ENCODE measurements around the gene ALPK3. TPM values are rescaled to one million over a fixed set of nuclear protein-coding genes. Genes with fewer than 3 reads are reported as not detected.

Gene ALPK3
- polyA plus RNA-seq, 1 donor (not counting 4 experiments of a cell fraction or from before 2014, with no cell fraction given), result 0.07 TPM

GRCh38 chr15:84800365-84800806 is 16.8 kb upstream of the ALPK3 start:
- FAIRE-seq, result no peak
- H3K27ac ChIP-seq (ENCODE audit: control insufficient read depth, insufficient read depth, low read length), result no peak overlapping the region
- no peaks in the 10 kb centered on the region for H3K4me1 ChIP-seq (ENCODE audit: control insufficient read depth, extremely low read depth, insufficient read depth, low read length)
- H3K9me3 ChIP-seq (ENCODE audit: control insufficient read depth, low read depth, low read length), result no peaks in the 10 kb centered on the region
- dilution Hi-C loops (cut with MboI; ENCODE audit: extremely low pct_ligation_motif_present, low sequenced_read_pairs), result no loop called here
- H3K4me3 ChIP-seq (ENCODE audit: control insufficient read depth in 2 of 3, extremely low read depth in 1 of 3, insufficient read depth in 2 of 3, low read depth in 1 of 3, low read length in 3 of 3), result no peak overlapping the region
- H2AFZ ChIP-seq (ENCODE audit: control insufficient read depth, low read length), result no peak overlapping the region
- no peaks in the 10 kb centered on the region for H3K79me2 ChIP-seq (ENCODE audit: control insufficient read depth, insufficient read depth, low read length)
- no peak overlapping the region for H3K4me2 ChIP-seq (ENCODE audit: control insufficient read depth, extremely low read depth, insufficient read depth, low read depth, low read length)
- H3K36me3 ChIP-seq (ENCODE audit: control insufficient read depth in 2 of 2, extremely low read depth in 1 of 2, insufficient read depth in 2 of 2, low read length in 2 of 2), result peaks cover 39 to 43% of the 10 kb centered on the region in 2 experiments
- H3K9me1 ChIP-seq (ENCODE audit: control insufficient read depth, extremely low read depth, insufficient read depth, low read length), result no peaks in the 10 kb centered on the region
- H3K9ac ChIP-seq (ENCODE audit: control insufficient read depth, extremely low read depth, insufficient read depth, low read length), result no peak overlapping the region
- peaks cover 2% of the 10 kb centered on the region for H4K20me1 ChIP-seq (ENCODE audit: control insufficient read depth, extremely low read depth, insufficient read depth, low read length)
- no peak for DNase-seq (ENCODE audit: low read depth, low spot score)
- H3K27me3 ChIP-seq (ENCODE audit: control insufficient read depth, extremely low read depth, insufficient read depth, low read length), result no peaks in the 10 kb centered on the region
- no peak for TF ChIP-seq EZH2 (IDR thresholded peaks at IDR 0.05; ENCODE audit: low read length)
- TF ChIP-seq CTCF (optimal IDR thresholded peaks at IDR 0.05 in 1 of 3, IDR thresholded peaks at IDR 0.05 in 1 of 3, conservative IDR thresholded peaks at IDR 0.05 in 1 of 3; ENCODE audit: extremely low read depth in 1 of 3, insufficient read depth in 2 of 3, low read length in 3 of 3), result no peak

GRCh38 chr15:84804005-84804900 is 12.9 kb upstream of the ALPK3 start:
- TF ChIP-seq CTCF (optimal IDR thresholded peaks at IDR 0.05 in 1 of 3, IDR thresholded peaks at IDR 0.05 in 1 of 3, conservative IDR thresholded peaks at IDR 0.05 in 1 of 3; ENCODE audit: extremely low read depth in 1 of 3, insufficient read depth in 2 of 3, low read length in 3 of 3), result no peak
- no peak for TF ChIP-seq EZH2 (IDR thresholded peaks at IDR 0.05; ENCODE audit: low read length)
- Histone ChIP-seq H4K20me1 (ENCODE audit: control insufficient read depth, extremely low read depth, insufficient read depth, low read length) (peaks cover 2% of the 10 kb centered on the region), H3K36me3 (ENCODE audit: control insufficient read depth in 2 of 2, extremely low read depth in 1 of 2, insufficient read depth in 2 of 2, low read length in 2 of 2) (peaks cover 22 to 25% of the 10 kb centered on the region in 2 experiments), H3K4me3 (ENCODE audit: control insufficient read depth in 2 of 3, extremely low read depth in 1 of 3, insufficient read depth in 2 of 3, low read depth in 1 of 3, low read length in 3 of 3) (no peak overlapping the region), H3K4me1 (ENCODE audit: control insufficient read depth, extremely low read depth, insufficient read depth, low read length) (no peaks in the 10 kb centered on the region), H2AFZ (ENCODE audit: control insufficient read depth, low read length) (no peak overlapping the region), H3K4me2 (ENCODE audit: control insufficient read depth, extremely low read depth, insufficient read depth, low read depth, low read length) (no peak overlapping the region), H3K27me3 (ENCODE audit: control insufficient read depth, extremely low read depth, insufficient read depth, low read length) (no peaks in the 10 kb centered on the region), H3K9me1 (ENCODE audit: control insufficient read depth, extremely low read depth, insufficient read depth, low read length) (no peaks in the 10 kb centered on the region), H3K79me2 (ENCODE audit: control insufficient read depth, insufficient read depth, low read length) (no peaks in the 10 kb centered on the region), H3K9ac (ENCODE audit: control insufficient read depth, extremely low read depth, insufficient read depth, low read length) (no peak overlapping the region), H3K9me3 (ENCODE audit: control insufficient read depth, low read depth, low read length) (no peaks in the 10 kb centered on the region), H3K27ac (ENCODE audit: control insufficient read depth, insufficient read depth, low read length) (no peak overlapping the region)
- FAIRE-seq (no peak), DNase-seq (ENCODE audit: low read depth, low spot score) (no peak)
- dilution Hi-C loops (cut with MboI; ENCODE audit: extremely low pct_ligation_motif_present, low sequenced_read_pairs), result no loop called here
